ENCODE results near the gene TMEM98. TPM values are rescaled to one million over a fixed set of nuclear protein-coding genes. Genes with fewer than 3 reads are reported as not detected.

TMEM98 gene
- total and polyA plus RNA-seq, 9 of the 15 experiments (the other 6 are each of a cell fraction or from before 2014, with no cell fraction given): 33.5 to 164 (median 84.7) TPM

DNA sequence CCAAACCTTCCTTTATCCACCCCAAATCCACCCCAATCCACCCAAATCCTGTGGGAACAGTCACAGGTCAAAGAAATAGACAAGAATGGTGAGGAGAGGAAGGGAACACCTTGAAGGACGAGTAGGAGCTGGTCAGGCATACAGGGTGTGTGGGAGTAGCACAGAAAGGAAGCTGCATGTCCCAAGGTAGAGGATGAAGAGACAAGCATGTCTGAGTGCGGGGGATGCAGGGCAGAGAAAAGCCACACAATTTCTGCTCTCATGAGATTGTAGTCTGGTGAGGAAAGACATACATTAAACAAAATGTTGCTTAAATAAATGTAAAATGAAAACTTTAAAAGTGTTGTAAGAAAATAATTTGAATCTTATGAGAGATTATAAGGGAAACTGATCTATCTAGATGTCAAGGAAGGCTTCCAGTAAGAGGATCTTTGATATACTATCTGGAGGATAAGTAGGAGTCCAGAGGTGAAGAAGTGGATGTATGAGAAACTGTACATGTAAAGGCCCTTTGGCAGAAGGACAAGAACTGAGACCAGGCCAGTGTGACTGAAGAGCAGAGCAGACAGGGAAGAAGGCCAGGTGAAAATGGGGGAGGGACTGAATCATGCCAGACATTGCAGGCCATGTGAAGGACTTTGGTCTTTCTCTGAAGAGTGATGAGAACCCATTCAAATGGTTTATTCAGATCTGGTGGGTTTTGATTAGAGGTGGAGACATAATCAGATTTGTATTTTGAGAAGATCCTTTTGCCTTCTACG, 18.6 kb downstream of the TMEM98 start (continued):
- no peak for TF ChIP-seq ASH1L (IDR thresholded peaks at IDR 0.05; ENCODE audit: borderline replicate concordance, low read depth, partially characterized antibody)
- no peak for TF ChIP-seq KDM5B (IDR thresholded peaks at IDR 0.05; ENCODE audit: insufficient replicate concordance, low read depth, low read length)
- TF ChIP-seq ARID1B (IDR thresholded peaks at IDR 0.05): peak; percentile 78
- TF ChIP-seq, protein P1, sequence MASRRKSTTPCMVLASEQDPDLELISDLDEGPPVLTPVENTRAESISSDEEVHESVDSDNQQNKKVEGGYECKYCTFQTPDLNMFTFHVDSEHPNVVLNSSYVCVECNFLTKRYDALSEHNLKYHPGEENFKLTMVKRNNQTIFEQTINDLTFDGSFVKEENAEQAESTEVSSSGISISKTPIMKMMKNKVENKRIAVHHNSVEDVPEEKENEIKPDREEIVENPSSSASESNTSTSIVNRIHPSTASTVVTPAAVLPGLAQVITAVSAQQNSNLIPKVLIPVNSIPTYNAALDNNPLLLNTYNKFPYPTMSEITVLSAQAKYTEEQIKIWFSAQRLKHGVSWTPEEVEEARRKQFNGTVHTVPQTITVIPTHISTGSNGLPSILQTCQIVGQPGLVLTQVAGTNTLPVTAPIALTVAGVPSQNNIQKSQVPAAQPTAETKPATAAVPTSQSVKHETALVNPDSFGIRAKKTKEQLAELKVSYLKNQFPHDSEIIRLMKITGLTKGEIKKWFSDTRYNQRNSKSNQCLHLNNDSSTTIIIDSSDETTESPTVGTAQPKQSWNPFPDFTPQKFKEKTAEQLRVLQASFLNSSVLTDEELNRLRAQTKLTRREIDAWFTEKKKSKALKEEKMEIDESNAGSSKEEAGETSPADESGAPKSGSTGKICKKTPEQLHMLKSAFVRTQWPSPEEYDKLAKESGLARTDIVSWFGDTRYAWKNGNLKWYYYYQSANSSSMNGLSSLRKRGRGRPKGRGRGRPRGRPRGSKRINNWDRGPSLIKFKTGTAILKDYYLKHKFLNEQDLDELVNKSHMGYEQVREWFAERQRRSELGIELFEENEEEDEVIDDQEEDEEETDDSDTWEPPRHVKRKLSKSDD (conservative IDR thresholded peaks at IDR 0.05; ENCODE audit: low read length): no peak
- TF ChIP-seq TAF9B (IDR thresholded peaks at IDR 0.05; ENCODE audit: partially characterized antibody): no peak
- no peak for TF ChIP-seq BRD9 (IDR thresholded peaks at IDR 0.05; ENCODE audit: low read depth, partially characterized antibody)
- peak; percentile 89 for TF ChIP-seq ZEB2 (IDR thresholded peaks at IDR 0.05)
- no peak for TF ChIP-seq SAP30 (IDR thresholded peaks at IDR 0.05; ENCODE audit: borderline replicate concordance, insufficient read depth, low read depth, low read length, poor library complexity, severe bottlenecking)
- no peak for TF ChIP-seq L3MBTL2 (IDR thresholded peaks at IDR 0.05)
- TF ChIP-seq SUPT5H (IDR thresholded peaks at IDR 0.05): no peak
- TF ChIP-seq FOXA1 (IDR thresholded peaks at IDR 0.05; ENCODE audit: borderline replicate concordance): no peak
- TF ChIP-seq, protein P2, sequence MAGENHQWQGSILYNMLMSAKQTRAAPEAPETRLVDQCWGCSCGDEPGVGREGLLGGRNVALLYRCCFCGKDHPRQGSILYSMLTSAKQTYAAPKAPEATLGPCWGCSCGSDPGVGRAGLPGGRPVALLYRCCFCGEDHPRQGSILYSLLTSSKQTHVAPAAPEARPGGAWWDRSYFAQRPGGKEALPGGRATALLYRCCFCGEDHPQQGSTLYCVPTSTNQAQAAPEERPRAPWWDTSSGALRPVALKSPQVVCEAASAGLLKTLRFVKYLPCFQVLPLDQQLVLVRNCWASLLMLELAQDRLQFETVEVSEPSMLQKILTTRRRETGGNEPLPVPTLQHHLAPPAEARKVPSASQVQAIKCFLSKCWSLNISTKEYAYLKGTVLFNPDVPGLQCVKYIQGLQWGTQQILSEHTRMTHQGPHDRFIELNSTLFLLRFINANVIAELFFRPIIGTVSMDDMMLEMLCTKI (IDR thresholded peaks at IDR 0.05; ENCODE audit: partially characterized antibody): no peak
- peak; percentile 64 for TF ChIP-seq CTBP1 (IDR thresholded peaks at IDR 0.05; ENCODE audit: borderline replicate concordance)
- TF ChIP-seq TRIM24 (IDR thresholded peaks at IDR 0.05): peak; percentile 34; a peak in 2 of 4 replicates
- TF ChIP-seq CBFA2T3 (IDR thresholded peaks at IDR 0.05): peak; percentile 82
- TF ChIP-seq ARID3B (CRISPR knock-in tag; IDR thresholded peaks at IDR 0.05; ENCODE audit: borderline replicate concordance): no peak
- TF ChIP-seq ZFP91 (CRISPR knock-in tag; IDR thresholded peaks at IDR 0.05): no peak
- TF ChIP-seq, protein P3, sequence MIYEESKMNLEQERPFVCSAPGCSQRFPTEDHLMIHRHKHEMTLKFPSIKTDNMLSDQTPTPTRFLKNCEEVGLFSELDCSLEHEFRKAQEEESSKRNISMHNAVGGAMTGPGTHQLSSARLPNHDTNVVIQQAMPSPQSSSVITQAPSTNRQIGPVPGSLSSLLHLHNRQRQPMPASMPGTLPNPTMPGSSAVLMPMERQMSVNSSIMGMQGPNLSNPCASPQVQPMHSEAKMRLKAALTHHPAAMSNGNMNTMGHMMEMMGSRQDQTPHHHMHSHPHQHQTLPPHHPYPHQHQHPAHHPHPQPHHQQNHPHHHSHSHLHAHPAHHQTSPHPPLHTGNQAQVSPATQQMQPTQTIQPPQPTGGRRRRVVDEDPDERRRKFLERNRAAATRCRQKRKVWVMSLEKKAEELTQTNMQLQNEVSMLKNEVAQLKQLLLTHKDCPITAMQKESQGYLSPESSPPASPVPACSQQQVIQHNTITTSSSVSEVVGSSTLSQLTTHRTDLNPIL (CRISPR knock-in tag; IDR thresholded peaks at IDR 0.05): no peak

Data from K562 (cell line).